Astrocyte of the spinal cord (primary cell): Measurements from ENCODE around the gene HACD2.

Experiments
- DNase-seq: peaks from one replicate; pipeline ENCODE4 v3.0.0; 2011; ENCODE audit warnings: low read depth, low spot score
- H3K4me3 ChIP-seq: 2 replicates; pipeline ENCODE4 v1.5.1; 2011; ENCODE audit warnings: low read depth, mild to moderate bottlenecking, low read length, moderate library complexity
- in situ Hi-C: cut with HindIII; loops from 2 replicates; pipeline ENCODE4 v1.10.0; 2017; ENCODE audit warnings: low sequenced_read_pairs
- TF ChIP-seq, protein P1 (sequence below): IDR thresholded peaks from 2 replicates; pipeline ENCODE4 v1.5.1; 2012; ENCODE audit warnings: low read depth, mild to moderate bottlenecking, low read length, inconsistent platforms

Gene HACD2

DNA sequence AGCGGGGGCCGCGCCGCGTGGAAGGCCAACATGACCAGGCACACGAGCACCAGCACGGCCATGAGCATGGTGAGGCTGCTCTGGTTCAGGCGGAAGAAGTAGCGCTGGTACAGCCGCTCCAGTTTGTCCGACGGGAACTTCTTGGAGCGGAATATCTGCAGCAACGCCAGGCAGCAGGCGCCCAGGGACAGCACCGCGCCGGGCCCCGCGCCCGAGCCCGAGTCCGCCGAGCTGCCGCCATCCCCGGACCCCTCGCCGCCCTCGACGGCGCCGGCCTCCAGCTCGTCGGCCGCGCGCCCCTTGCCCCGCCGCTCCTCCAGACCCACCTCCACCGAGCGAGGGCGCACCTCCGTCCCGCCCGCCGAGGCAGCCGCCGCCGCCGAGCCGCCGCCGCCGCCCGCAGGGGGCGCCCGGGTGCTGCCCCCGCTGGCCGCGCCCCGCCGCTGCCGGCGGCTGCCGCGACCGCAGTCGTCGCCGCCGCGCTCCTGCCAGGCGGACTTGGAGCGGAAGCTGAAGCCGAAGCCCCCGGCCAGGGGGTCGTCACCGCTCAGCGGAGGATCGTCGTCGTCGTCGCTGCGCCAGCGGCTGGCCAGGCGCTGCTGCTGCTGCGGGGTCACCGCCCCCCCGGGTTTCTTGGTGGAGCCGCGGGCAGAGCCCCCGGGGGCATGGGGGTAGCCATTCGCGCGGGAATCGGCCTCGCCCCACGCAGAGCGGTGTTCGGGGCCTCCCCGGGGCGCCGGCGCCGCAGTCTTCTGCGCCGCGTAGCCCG, 136.9 kb downstream of the HACD2 start:
- in situ Hi-C loops: no loop called here
- no peak for DNase-seq
- TF ChIP-seq, protein P1, sequence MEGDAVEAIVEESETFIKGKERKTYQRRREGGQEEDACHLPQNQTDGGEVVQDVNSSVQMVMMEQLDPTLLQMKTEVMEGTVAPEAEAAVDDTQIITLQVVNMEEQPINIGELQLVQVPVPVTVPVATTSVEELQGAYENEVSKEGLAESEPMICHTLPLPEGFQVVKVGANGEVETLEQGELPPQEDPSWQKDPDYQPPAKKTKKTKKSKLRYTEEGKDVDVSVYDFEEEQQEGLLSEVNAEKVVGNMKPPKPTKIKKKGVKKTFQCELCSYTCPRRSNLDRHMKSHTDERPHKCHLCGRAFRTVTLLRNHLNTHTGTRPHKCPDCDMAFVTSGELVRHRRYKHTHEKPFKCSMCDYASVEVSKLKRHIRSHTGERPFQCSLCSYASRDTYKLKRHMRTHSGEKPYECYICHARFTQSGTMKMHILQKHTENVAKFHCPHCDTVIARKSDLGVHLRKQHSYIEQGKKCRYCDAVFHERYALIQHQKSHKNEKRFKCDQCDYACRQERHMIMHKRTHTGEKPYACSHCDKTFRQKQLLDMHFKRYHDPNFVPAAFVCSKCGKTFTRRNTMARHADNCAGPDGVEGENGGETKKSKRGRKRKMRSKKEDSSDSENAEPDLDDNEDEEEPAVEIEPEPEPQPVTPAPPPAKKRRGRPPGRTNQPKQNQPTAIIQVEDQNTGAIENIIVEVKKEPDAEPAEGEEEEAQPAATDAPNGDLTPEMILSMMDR: no peak
- no peak overlapping the region for H3K4me3 ChIP-seq

DNA sequence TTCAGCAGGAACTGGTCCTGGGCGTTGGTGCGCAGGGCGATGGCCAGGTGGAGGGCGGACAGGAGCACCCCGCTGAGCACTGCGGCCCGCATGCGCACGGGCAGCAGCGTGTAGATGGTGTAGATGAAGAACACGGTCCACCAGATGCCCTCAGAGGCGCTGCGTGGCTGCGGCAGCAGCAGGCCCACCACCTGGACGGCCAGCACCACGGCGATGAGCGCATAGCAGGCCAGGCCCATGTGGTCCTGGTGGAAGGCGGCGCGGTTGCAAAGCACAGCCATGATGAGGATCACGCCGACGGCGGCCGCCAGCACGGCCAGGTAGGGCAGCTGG, 137.5 kb downstream of the HACD2 start:
- H3K4me3 ChIP-seq: no peak overlapping the region
- TF ChIP-seq, protein P1: no peak
- in situ Hi-C loops: no loop called here
- no peak for DNase-seq

DNA sequence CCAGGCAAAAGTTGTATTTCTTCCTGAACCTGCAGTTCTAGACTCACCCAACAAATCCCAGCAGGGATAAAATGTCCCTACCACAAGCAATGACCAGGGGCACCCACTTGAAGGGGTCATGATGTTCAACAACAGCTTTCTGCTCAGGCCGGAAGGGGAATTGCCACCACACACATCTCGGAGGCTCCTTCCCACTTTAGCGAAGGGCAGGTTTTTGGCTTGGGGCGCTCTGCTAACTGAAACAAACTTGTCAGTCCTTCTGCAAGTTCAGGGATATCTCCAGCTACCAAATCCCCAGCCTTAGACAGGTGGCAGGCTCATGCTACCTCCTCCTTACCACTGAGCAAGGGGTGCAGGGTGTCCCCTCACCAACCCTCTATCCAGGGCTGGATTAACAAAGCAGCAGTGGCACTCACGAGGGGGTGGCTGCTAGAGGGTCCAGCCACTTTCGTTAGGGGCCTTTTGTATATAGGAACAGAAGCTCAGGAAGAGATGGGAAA, 138.2 kb downstream of the HACD2 start:
- no peak overlapping the region for H3K4me3 ChIP-seq
- DNase-seq: no peak
- TF ChIP-seq, protein P1: no peak
- in situ Hi-C loops: no loop called here

DNA sequence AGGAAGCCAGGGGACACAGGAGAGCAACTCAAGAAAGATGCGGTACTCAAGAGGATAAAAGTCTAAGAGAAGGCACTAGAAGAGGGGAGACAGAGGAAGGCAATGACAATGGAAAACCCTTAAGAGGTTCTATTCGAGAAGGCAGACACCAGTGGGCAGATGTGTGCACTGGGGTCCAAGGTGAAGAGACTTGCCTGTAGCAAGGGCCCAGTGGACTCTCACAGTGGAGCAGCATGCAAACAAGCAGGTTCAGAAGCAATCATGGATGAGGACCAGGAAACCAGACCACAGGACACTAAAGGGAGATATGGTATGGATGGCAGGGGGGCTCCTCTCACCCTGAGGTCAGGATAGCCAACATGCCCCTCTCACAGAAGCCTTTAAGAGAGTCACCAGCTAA, 138.6 kb downstream of the HACD2 start:
- DNase-seq: no peak
- H3K4me3 ChIP-seq: no peak overlapping the region
- TF ChIP-seq, protein P1: no peak
- in situ Hi-C loops: no loop called here

DNA sequence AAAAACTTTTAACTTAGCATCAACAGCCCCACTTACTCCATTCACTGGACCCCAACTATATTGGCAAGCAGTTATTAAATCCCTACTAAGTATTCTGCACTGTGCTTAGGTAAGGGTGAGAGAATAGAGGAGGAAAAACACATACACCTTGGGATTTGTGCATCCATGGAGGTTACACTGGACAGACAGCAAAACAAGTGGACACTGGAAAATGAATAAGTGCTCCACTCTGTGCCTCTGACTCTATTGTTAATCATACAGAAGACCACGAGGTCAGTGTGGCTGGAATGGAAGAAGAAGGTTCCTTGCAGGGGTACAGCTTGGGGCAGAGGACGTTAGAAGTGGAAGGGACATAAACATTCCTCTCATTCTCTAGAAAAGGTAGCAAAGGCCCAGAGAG, 139.2 kb downstream of the HACD2 start:
- in situ Hi-C loops: no loop called here
- no peak overlapping the region for H3K4me3 ChIP-seq
- no peak for DNase-seq
- TF ChIP-seq, protein P1: no peak

DNA sequence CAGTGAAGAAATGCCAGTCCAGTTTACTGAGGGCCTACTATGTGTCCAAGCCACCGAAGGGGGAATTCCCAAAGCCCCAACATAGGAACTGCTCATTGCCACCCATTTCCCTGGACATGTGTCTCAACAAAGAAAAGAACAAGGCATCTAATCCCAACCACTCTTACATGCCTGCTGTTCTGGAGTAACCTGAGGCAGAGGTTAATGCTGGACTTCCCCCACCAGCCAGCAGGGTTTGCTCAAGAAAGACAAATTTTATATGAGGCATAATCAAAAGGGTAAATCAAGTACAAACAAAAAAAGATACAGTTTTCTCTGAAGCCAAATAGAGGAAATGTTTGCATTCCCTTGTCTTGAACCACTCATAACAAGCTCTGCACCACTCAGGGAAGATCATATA, 140.1 kb downstream of the HACD2 start:
- no peak for DNase-seq
- TF ChIP-seq, protein P1: no peak
- in situ Hi-C loops: no loop called here
- H3K4me3 ChIP-seq: no peak overlapping the region
